Body of pancreas (tissue), 4 donors: ENCODE results near the gene REELD1. TPM values are rescaled to one million over a fixed set of nuclear protein-coding genes. Genes with fewer than 3 reads are reported as not detected.

Experiments used
- ATAC-seq: fragments of 150-250 bp; one replicate; pipeline ENCODE4 v1.9.1; 2016
- DNase-seq, 4 donors: peaks; one replicate each; pipeline ENCODE4 v3.0.0-alpha.2; 2019
- H3K27ac ChIP-seq, 4 donors: fragments of 200-600 bp; sonication (generic); 1 replicate in 3 of 4; 2 replicates in 1 of 4; pipeline versions ENCODE4 v1.5.1 to v1.6.1; 2016 to 2019; ENCODE audit warnings: mild to moderate bottlenecking in 1 of 4, mixed read lengths in 1 of 4, moderate library complexity in 1 of 4
- H3K27me3 ChIP-seq, 2 donors: fragments of 200-600 bp; sonication (generic); one replicate each; pipeline ENCODE4 v1.6.0; 2016; ENCODE audit warnings: mild to moderate bottlenecking in 1 of 2
- H3K36me3 ChIP-seq, 2 donors: fragments of 200-600 bp; sonication (generic); replicated peaks in 1 of 2; 2 replicates each; pipeline ENCODE4 v1.5.1; 2016; ENCODE audit warnings: low read depth in 2 of 2; ENCODE audit not compliant: insufficient read depth in 1 of 2
- H3K4me1 ChIP-seq: fragments of 200-600 bp; sonication (generic); one replicate; pipeline ENCODE4 v1.6.0; 2016
- H3K4me3 ChIP-seq, 2 donors: fragments of 200-600 bp; sonication (generic); 1 replicate in 1 of 2; 2 replicates in 1 of 2; pipeline ENCODE4 v1.5.1; 2016 to 2019
- H3K9me3 ChIP-seq, 3 donors: fragments of 200-600 bp; sonication (generic); 1 replicate in 2 of 3; 2 replicates in 1 of 3; pipeline ENCODE4 v1.5.1; 2016
- CTCF ChIP-seq, 7 experiments: fragments of 450-650 bp in 4 of 7; fragments of 200-600 bp in 3 of 7; sonication (generic) in 3 of 7; IDR thresholded peaks; one replicate each; pipeline ENCODE4 v1.5.1; 2016 to 2019; ENCODE audit warnings: antibody characterized with exemption in 7 of 7
- POLR2A ChIP-seq, 3 donors: fragments of 450-650 bp; IDR thresholded peaks; one replicate each; pipeline ENCODE4 v1.6.1; 2016; ENCODE audit warnings: antibody characterized with exemption in 3 of 3, mild to moderate bottlenecking in 2 of 3
- WGBS, 2 donors: methylation state at CpG; one replicate each; pipeline ENCODE4 v1.1.5; 2017; 5-methylcytosine and 5-hydroxymethylcytosine counted together
- intact Hi-C: fragments of 100-400 bp; cut with DNase I; formaldehyde crosslinking; loops from one replicate; pipeline ENCODE4 v1.15.1; 2023
- total RNA-seq, 2 donors: library from RNA; depleted of rRNA; stranded (reverse); fragments of >200 nt; gene quantifications; one replicate each; pipeline ENCODE4 v1.1.0, GENCODE V29; 2016

Gene REELD1
- total RNA-seq, 2 donors from 2014 or later: 0.78 TPM; not detected in 1

- H3K27ac ChIP-seq: no peak overlapping the region
- H3K9me3 ChIP-seq: no peaks in the 10 kb centered on the region
- H3K4me1 ChIP-seq: peaks cover 10% of the 10 kb centered on the region
- H3K4me3 ChIP-seq: no peak overlapping the region
- TF ChIP-seq CTCF (IDR thresholded peaks at IDR 0.05) (no peak), POLR2A (IDR thresholded peaks at IDR 0.05) (no peak)
- H3K36me3 ChIP-seq: no peaks in the 10 kb centered on the region
- no peaks in the 10 kb centered on the region for H3K27me3 ChIP-seq
- ATAC-seq (no peak), DNase-seq (no peak)
- intact Hi-C loops: no loop called here
- 83 to 89% methylated on average over 3 of the region's 3 CpGs for WGBS, 2 donors
These were observed 23.8 kb downstream of the REELD1 start for GRCh38 chr4:146238107-146238506.

GRCh38 chr4:146243141-146243882, 29.0 kb downstream of the REELD1 start:
- WGBS, 2 donors: 45 to 52% methylated on average over 24 of the region's 24 CpGs
- Histone ChIP-seq H3K4me3 (no peak overlapping the region), H3K27me3 (no peaks in the 10 kb centered on the region), H3K4me1 (peaks cover 20% of the 10 kb centered on the region), H3K9me3 (no peaks in the 10 kb centered on the region), H3K27ac (no peak overlapping the region), H3K36me3 (no peaks in the 10 kb centered on the region)
- ATAC-seq (no peak), DNase-seq (no peak)
- intact Hi-C loops: no loop called here
- TF ChIP-seq POLR2A (IDR thresholded peaks at IDR 0.05) (no peak), CTCF (IDR thresholded peaks at IDR 0.05) (peak in 4 of 7 experiments; percentile 12 to 17 (median 13))

GRCh38 chr4:146243883-146244277, 29.5 kb downstream of the REELD1 start:
- no peak overlapping the region for H3K4me3 ChIP-seq
- DNase-seq: no peak
- intact Hi-C loops: no loop called here
- no peaks in the 10 kb centered on the region for H3K9me3 ChIP-seq
- peaks cover 20% of the 10 kb centered on the region for H3K4me1 ChIP-seq
- no peak for ATAC-seq
- no peak overlapping the region for H3K27ac ChIP-seq
- 73 to 87% methylated on average over 15 to 17 of the region's 17 CpGs for WGBS, 2 donors
- TF ChIP-seq CTCF (IDR thresholded peaks at IDR 0.05) (no peak), POLR2A (IDR thresholded peaks at IDR 0.05) (no peak)
- H3K27me3 ChIP-seq: no peaks in the 10 kb centered on the region
- H3K36me3 ChIP-seq: no peaks in the 10 kb centered on the region

- TF ChIP-seq CTCF (IDR thresholded peaks at IDR 0.05) (no peak), POLR2A (IDR thresholded peaks at IDR 0.05) (no peak)
- Histone ChIP-seq H3K4me1 (peaks cover 20% of the 10 kb centered on the region), H3K27me3 (no peaks in the 10 kb centered on the region), H3K36me3 (no peaks in the 10 kb centered on the region), H3K27ac (no peak overlapping the region), H3K9me3 (no peaks in the 10 kb centered on the region), H3K4me3 (no peak overlapping the region)
- ATAC-seq (no peak), DNase-seq (no peak)
- intact Hi-C loops: no loop called here
- WGBS, 2 donors: 68 to 78% methylated on average over 8 to 9 of the region's 9 CpGs
These were observed 30.2 kb downstream of the REELD1 start for GRCh38 chr4:146244496-146244895.

- TF ChIP-seq POLR2A (IDR thresholded peaks at IDR 0.05) (no peak), CTCF (IDR thresholded peaks at IDR 0.05) (no peak)
- Histone ChIP-seq H3K4me1 (peaks cover 20% of the 10 kb centered on the region), H3K36me3 (no peaks in the 10 kb centered on the region), H3K27ac (no peak overlapping the region), H3K4me3 (no peak overlapping the region), H3K27me3 (no peaks in the 10 kb centered on the region), H3K9me3 (no peaks in the 10 kb centered on the region)
- intact Hi-C loops: no loop called here
- ATAC-seq (no peak), DNase-seq (no peak)
- WGBS, 2 donors: 31 to 32% methylated on average over 3 of the region's 3 CpGs
These were observed 30.9 kb downstream of the REELD1 start for GRCh38 chr4:146245246-146245645.
